Omental fat pad (tissue), 4 donors: ENCODE measurements around the gene MAP1LC3B. TPM values are rescaled to one million over a fixed set of nuclear protein-coding genes. Genes with fewer than 3 reads are reported as not detected.

ENCODE experiments used
- ATAC-seq: fragments of 150-250 bp; one replicate; pipeline ENCODE4 v1.9.1; 2016; ENCODE audit warnings: mild to moderate bottlenecking, moderate library complexity; ENCODE audit not compliant: low FRiP score
- DNase-seq: peaks from one replicate; pipeline ENCODE4 v3.0.0-alpha.2; 2019; ENCODE audit warnings: low spot score
- total RNA-seq, 4 donors: library from RNA; depleted of rRNA; stranded (reverse); fragments of >200 nt; gene quantifications; one replicate each; pipeline ENCODE4 v1.1.0, GENCODE V29; 2016
- TF ChIP-seq, protein P1 (sequence below), 3 donors: fragments of 450-650 bp; IDR thresholded peaks; one replicate each; pipeline ENCODE4 v1.5.1; 2016 to 2017; ENCODE audit warnings: antibody characterized with exemption in 3 of 3, mild to moderate bottlenecking in 3 of 3, moderate library complexity in 2 of 3

MAP1LC3B gene
- total RNA-seq, 4 donors from 2014 or later = 73.8 to 123 (median 97.8) TPM

GRCh38 chr16:87345726-87346424 lies 46.3 kb upstream of the MAP1LC3B start:
- no peak for ATAC-seq
- TF ChIP-seq, protein P1, sequence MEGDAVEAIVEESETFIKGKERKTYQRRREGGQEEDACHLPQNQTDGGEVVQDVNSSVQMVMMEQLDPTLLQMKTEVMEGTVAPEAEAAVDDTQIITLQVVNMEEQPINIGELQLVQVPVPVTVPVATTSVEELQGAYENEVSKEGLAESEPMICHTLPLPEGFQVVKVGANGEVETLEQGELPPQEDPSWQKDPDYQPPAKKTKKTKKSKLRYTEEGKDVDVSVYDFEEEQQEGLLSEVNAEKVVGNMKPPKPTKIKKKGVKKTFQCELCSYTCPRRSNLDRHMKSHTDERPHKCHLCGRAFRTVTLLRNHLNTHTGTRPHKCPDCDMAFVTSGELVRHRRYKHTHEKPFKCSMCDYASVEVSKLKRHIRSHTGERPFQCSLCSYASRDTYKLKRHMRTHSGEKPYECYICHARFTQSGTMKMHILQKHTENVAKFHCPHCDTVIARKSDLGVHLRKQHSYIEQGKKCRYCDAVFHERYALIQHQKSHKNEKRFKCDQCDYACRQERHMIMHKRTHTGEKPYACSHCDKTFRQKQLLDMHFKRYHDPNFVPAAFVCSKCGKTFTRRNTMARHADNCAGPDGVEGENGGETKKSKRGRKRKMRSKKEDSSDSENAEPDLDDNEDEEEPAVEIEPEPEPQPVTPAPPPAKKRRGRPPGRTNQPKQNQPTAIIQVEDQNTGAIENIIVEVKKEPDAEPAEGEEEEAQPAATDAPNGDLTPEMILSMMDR (IDR thresholded peaks at IDR 0.05) = no peak
- no peak for DNase-seq

- no peak for ATAC-seq
- DNase-seq = no peak
- TF ChIP-seq, protein P1 (IDR thresholded peaks at IDR 0.05) = no peak
These were observed 45.5 kb upstream of the MAP1LC3B start for GRCh38 chr16:87346517-87347060.

DNA sequence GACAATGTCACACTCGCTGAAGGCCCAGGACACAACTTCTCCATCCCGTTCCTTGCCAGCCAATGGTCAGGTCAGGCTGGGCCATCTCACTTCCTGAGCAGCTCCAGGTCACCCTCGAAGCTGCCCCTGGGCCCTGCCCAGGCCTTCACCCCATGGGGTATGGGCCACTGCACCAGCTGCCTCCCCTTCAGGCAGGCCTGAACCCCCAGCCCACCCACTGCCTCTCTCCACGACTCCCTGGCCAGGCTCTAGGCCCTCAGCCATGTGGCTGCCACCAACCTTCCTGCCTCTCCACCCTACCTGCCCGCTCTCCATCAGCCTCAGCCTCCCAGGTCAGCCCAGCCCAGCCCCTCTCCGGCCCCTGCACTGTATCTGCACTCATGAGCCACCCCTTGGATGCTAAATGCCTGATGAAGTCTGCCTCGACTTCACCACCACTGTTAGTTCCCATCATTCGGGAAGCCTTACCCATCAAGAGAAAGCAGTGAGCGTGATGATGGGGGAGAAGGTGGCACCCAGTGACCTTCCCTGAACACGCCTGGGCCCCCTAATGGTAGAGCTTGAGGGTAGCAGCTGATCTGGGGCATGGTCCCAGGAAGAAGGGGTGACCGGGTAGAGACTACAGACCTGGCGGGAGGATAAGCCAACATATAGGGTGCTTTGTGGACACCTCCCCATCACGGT lies 44.1 kb upstream of the MAP1LC3B start:
- TF ChIP-seq, protein P1 (IDR thresholded peaks at IDR 0.05) = no peak
- DNase-seq (no peak), ATAC-seq (no peak)

DNA sequence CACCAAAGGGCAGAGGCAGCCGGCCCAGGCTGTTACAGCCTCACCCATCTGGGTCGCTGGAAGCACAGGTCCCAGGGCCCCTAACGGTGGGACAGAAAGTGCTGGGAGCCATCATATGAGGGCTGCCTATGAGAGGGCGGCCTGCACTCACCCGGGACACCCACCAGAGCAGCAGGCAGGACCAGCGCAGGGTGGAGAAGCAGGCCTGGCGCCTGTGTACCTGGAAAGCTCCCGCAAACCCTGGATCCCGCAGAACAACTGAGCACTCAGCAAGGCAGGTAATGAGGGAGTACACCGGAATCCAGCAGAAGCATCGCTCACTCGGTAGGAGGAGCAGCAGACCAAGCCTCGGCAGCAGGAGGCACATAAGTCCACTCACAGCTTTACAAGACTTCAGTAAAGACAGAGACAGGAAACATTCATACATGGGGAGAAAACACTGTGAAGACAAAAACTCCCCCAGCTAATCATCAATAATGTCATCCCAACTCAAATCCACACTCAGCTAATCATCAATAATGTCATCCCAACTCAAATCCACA lies 43.4 kb upstream of the MAP1LC3B start:
- DNase-seq (no peak), ATAC-seq (no peak)
- TF ChIP-seq, protein P1 (IDR thresholded peaks at IDR 0.05) = no peak

DNA sequence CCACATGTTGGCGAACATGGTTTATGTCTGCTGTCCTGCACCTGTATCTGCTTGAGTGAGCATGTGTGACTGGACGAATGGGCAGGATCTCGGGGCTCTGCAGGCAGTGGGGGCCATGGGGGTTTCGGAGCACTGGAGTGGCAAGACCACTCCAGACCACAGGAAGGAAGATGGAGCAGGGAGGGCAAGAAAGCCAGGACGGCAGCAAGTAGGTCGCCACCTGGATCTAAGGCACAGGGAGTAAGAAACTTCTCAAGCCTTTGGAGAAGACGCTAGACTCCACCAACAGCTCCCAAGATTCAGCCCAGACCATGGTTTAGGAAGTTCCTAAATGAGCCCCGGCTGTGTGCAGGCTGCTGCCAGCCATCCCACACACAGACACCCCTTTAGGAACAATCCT lies 42.1 kb upstream of the MAP1LC3B start:
- ATAC-seq (no peak), DNase-seq (no peak)
- TF ChIP-seq, protein P1 (IDR thresholded peaks at IDR 0.05) = no peak

DNA sequence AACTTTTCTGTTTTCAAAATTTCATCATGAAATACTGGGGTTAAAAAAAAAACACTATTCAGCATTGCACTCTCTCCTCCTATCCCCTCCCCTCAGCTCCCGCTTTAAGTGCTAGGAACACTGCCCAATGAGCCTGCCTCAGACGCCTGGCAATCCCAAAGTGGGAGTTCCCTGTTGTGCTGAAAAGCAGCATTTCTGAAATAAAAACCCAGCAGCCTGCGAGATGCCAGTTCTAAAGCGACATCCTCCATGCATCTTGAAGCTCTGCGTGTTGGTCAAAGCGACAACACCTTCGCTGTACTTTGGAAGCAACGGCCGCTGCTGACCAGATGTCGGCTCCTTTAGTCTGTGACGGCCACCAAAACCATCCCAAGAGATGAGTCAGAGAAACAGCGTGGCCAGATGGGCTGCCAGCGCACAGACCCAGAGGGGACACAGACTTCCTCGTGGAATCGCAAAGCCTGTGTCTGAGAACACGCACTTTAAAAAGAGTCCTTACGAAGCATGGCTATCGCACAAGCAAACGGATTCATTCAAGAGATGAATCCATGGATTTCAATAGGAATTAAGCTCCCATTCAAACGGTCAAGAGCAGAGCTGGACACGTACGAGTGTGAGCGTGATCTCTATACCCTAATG lies 41.3 kb upstream of the MAP1LC3B start:
- ATAC-seq = no peak
- no peak for DNase-seq
- TF ChIP-seq, protein P1 (IDR thresholded peaks at IDR 0.05) = no peak
